ENCODE data around the gene CFDP1. TPM values are rescaled to one million over a fixed set of nuclear protein-coding genes. Genes with fewer than 3 reads are reported as not detected.

CFDP1 gene
- 10 to 100 TPM; 17.7 to 31.2 (median 24.9) TPM for total RNA-seq
- polyA plus RNA-seq = 10 to 100 TPM; 36.3 to 60.6 TPM
- long read RNA-seq, donor 1, transcript CFDP1-201 (7 exons, 1,275 nt) = major isoform, 23 of 28 reads
- long read RNA-seq, donor 1, partial matches to known transcripts = 1 of 28 reads
- long read RNA-seq, donor 1, other reads (novel, unspliced or antisense) = 4 of 28 reads
- long read RNA-seq, donor 2, transcript CFDP1-201 (7 exons, 1,275 nt) = major isoform, 31 of 42 reads
- long read RNA-seq, donor 2, partial matches to known transcripts = 3 of 42 reads
- long read RNA-seq, donor 2, other reads (novel, unspliced or antisense) = 7 of 42 reads
- long read RNA-seq, donor 3, transcript CFDP1-201 (7 exons, 1,275 nt) = major isoform, 20 of 28 reads
- long read RNA-seq, donor 3, partial matches to known transcripts = 4 of 28 reads
- long read RNA-seq, donor 3, other reads (novel, unspliced or antisense) = 3 of 28 reads

DNA sequence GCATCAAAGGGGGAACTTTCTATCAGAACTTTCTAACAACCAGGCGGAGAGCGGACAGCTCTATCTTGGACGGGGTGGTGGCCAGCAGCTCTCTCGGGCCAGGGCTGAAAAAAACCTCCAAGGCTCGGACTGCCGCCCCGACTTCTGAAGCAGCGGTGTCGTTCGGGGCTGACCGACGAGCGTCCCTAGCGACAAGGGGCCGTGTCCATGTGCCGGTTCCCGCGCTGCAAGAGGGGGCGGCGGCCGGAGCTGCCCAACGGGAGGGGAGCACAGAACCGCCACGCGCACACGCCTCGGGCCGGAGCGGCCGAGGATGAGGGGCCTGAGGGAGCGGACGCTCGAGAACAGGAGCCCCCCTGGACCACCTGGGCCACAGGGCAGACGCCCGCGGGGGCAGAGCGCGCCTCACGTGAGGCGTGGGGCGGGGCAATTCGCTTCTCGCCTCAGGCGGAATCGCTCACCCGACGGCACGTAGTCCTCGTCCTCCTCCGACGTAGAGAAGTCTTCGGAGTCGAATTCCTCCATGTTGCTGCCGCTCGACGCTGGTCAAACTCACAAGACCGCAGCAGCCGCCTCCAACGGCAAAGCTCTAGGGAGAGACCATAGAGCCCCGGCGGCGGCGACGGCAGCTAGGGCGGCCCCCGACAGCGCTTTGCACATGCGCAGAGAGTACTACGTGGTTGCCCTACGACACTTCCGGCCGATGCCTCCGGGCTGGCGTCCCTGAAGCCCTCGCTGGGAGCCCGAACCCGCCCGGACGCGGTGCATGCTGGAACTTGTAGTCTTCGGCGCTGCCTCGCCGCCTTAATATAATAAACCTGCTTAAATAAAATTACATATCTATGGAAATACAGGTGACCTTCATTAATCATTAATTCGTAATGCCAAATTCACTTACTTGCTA is at the start of gene CFDP1:
TSS of gene CFDP1 (minus strand) at position 676 of the 904 bp plus-strand sequence. CDS start at position 525, 151 bp downstream.
- peak within 1 kb of the TSS; percentile 49 to 96 (median 88) for H3K4me3 ChIP-seq
- peak within 1 kb of the TSS; percentile 85 to 98 (median 96) for H3K27ac ChIP-seq
- H3K36me3 ChIP-seq = no peaks in the 10 kb centered on the region
- DNase-seq (peak; percentile 96 to 99 (median 98)), ATAC-seq (peak; percentile 97 to 98 (median 98))
- H3K4me1 ChIP-seq = peaks cover 0 to 27% (median 12%) of the 10 kb centered on the region in 12 donors
- intact Hi-C loops (cut with DNase I) = loop anchor here in 1 of 10 donors (1.0 kb wide), 1 partner anchor 31 kb away; the partner anchor contains the start of gene TMEM170A
- TF ChIP-seq POLR2A (IDR thresholded peaks at IDR 0.05) = peak in 1 of 2 donors; percentile 80
- peak in 1 of 12 donors; percentile 39 for TF ChIP-seq CTCF (IDR thresholded peaks at IDR 0.05)
- H3K9me3 ChIP-seq = no peaks in the 10 kb centered on the region
- no peaks in the 10 kb centered on the region for H3K27me3 ChIP-seq
- WGBS, 4 donors = 0 to 1% (median 1%) methylated on average over 53 to 85 of the region's 85 CpGs

DNA sequence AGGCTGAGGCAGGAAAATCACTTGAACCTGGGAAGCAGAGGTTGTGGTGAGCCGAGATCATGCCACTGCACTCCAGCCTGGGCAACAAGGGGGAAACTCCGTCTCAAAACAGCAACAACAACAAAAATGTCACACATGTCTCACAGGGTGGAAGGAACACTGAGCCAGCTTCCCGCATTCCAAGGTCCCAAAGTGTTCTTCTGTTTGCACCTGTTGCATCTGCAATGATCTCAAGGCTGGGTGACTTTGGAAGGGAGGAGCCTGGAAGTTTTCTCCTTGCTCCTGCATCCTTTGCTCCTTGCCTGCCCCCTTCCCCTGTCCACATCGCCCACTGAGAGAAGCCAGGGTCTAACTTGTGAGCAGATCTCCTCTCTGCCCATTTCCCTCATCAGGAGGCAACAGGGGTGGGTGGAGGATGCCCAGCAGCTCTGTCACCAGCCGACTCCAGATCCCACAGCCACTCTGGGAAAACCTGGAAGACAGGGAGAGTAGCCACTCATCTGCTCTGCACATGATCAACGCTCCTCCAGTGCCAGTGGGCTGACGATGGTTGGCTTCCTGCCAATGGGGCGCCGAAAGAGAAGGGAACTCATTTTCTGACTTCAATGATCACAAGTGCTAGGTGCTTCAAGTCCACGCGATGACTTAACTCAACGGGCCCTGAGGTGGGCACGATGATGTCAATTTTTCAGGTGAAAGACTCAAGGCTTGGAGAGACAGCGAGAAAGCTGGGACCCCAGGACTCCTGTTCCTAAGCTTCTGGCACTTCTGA is 49.3 kb upstream of the CFDP1 start:
- Histone ChIP-seq H3K4me3 (no peak overlapping the region), H3K36me3 (no peaks in the 10 kb centered on the region), H3K27ac (no peak overlapping the region), H3K9me3 (no peaks in the 10 kb centered on the region), H3K4me1 (no peaks in the 10 kb centered on the region), H3K27me3 (peaks cover 0 to 2% (median 0%) of the 10 kb centered on the region in 9 donors)
- TF ChIP-seq CTCF (IDR thresholded peaks at IDR 0.05) (no peak), POLR2A (IDR thresholded peaks at IDR 0.05) (no peak)
- intact Hi-C loops (cut with DNase I) = no loop called here
- ATAC-seq (no peak), DNase-seq (no peak)
- WGBS, 4 donors = 70 to 84% (median 76%) methylated on average over 13 to 14 of the region's 14 CpGs

GRCh38 chr16:75481475-75481874 is 48.2 kb upstream of the CFDP1 start:
- no peak for ATAC-seq
- no peaks in the 10 kb centered on the region for H3K9me3 ChIP-seq

More at GRCh38 chr16:75481475-75481874, 48.2 kb upstream of the CFDP1 start:
- Histone ChIP-seq H3K4me3 (no peak overlapping the region), H3K27ac (no peak overlapping the region), H3K27me3 (peaks cover 0 to 2% (median 0%) of the 10 kb centered on the region in 9 donors), H3K36me3 (no peaks in the 10 kb centered on the region), H3K4me1 (no peaks in the 10 kb centered on the region)
- WGBS, 4 donors = 82 to 88% (median 86%) methylated on average over 7 of the region's 7 CpGs
- TF ChIP-seq POLR2A (IDR thresholded peaks at IDR 0.05) = no peak
- no peak for TF ChIP-seq CTCF (IDR thresholded peaks at IDR 0.05)
- DNase-seq = no peak
- intact Hi-C loops (cut with DNase I) = no loop called here

Data from heart left ventricle (tissue), 16 donors.